ENCODE results near the gene HSP90AB1. TPM values are rescaled to one million over a fixed set of nuclear protein-coding genes. Genes with fewer than 3 reads are reported as not detected.

HSP90AB1 gene
- total RNA-seq, 2 experiments from 2014 or later = 2,120 to 2,263 TPM

- Mint-ChIP-seq H3K27ac (no peak overlapping the region), H3K4me1 (peaks cover 6% of the 10 kb centered on the region), H3K27me3 (peaks cover 49% of the 10 kb centered on the region), H3K9me3 (ENCODE audit: low read depth) (no peaks in the 10 kb centered on the region), H3K4me3 (no peak overlapping the region), H3K36me3 (ENCODE audit: low read depth) (peaks cover 6% of the 10 kb centered on the region)
- DNase-seq (no peak), ATAC-seq (no peak)
- intact Hi-C loops (cut with DNase I, micrococcal nuclease) = no loop called here
- ChIA-PET POLR2A (no interaction called here), CTCF (interaction anchor here (0.5 to 3.1 kb wide), 7 partner anchors 10 to 47 kb away, joined by 3 to 15 read pairs (median 4); partner anchors contain the start of genes AARS2 and SPATS1)
Observed at GRCh38 chr6:44294832-44295791, 48.2 kb downstream of the HSP90AB1 start.

DNA sequence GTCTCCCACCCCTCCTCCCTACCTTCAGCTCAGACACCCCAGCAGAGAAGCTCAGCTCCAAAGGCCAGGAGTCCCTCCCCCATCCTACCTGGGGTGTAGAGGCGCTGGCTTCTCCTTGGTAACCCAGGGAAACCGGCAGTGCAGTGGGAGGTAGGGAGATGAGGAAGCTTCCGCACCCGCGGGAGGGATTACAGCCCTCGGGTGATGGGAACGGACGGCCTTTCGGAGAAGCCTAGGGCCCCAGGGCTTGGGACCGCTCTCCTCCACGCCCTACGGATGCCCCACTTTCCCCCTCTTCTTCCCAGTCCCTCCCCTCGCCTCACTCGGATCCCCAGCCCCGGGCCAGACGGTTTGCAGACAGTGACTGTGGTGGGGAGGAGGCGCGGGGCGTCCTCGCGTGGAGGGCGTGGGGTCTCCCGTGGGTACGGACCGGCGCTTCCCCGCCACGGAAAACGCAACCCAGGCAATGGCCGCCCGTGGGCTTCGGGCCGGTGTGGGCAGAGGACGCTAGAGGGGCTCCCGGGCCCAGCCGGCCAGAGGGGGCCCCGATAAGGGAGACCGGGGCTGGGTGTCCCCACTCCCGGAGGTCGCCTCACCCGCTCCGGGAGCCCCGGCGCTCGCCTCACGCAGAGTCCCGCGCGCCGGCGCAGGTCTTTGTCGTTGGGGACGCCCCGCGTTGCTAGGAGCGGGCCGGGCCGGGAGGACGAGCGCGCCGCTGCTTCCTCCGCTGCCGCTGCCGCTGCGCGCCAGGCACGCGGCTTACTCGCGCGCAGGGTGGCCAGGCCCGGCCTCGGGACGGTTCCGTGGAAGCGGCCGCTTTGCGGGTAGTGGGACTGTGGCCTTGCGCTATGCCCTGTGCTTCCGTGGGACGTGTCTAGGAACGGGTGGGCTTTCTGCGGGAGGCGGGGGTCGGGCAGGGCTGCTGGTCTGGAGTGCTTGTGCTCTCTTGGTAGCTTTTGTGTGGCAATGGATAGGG is 50.5 kb downstream of the HSP90AB1 start:
- POLR2A ChIA-PET = interaction anchor here (0.9 kb wide), 1 partner anchor 8 kb away, joined by 4 read pairs; no protein-coding TSS in a partner anchor
- Mint-ChIP-seq H3K9me3 (ENCODE audit: low read depth) (no peaks in the 10 kb centered on the region), H3K4me3 (peak overlapping the region; percentile 33), H3K36me3 (ENCODE audit: low read depth) (peaks cover 17% of the 10 kb centered on the region), H3K4me1 (peaks cover 6% of the 10 kb centered on the region), H3K27me3 (peaks cover 31% of the 10 kb centered on the region), H3K27ac (no peak overlapping the region)
- intact Hi-C loops (cut with DNase I, micrococcal nuclease) = no loop called here
- CTCF ChIA-PET = interaction anchor here (0.8 to 3.1 kb wide), 9 partner anchors 8 to 175 kb away, joined by 3 to 15 read pairs (median 4); partner anchors contain the start of gene AARS2
- peak; percentile 78 for DNase-seq
- ATAC-seq = peak; percentile 91

DNA sequence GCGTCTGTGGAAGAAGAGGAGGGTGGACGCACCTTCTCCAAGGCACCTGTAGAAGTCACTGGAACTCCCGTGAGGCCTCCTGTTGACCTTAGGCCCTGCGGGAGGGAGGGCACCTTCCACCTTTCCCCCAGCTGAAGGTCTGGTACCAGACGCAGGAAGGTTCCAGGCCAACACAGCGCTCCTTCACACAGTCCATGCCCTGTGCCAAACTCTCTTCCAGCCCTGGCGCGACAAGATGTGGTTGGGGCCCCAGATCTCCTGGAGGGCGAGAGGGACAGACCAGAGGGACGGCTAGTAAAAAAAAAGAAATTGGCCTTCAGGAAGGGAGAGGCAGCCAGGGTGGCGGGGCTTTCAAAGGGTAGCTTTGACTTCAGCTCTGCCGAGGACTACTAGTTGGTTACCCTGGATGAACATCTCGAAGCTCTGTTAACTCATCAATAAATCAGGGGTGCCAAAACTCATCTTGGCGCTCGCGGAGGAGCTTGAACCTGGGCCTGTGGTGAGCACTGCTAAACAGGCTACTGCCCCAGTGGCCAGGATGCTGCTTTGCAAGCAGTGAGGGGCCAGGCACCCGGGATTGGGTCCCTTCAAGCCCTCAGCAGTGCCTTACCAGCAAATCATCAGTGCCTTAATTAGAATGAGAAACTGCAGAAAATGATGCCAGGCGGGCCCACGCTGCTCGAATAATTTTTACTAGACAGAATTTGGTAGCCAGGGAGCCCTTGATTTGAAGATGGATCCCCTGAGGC is 51.3 kb downstream of the HSP90AB1 start:
- intact Hi-C loops (cut with DNase I, micrococcal nuclease) = no loop called here
- CTCF ChIA-PET = interaction anchor here (0.7 to 3.1 kb wide), 7 partner anchors 15 to 40 kb away, joined by 3 to 11 read pairs (median 4); partner anchors contain the start of gene AARS2
- peaks cover 29% of the 10 kb centered on the region for H3K27me3 Mint-ChIP-seq
- H3K4me1 Mint-ChIP-seq = peaks cover 6% of the 10 kb centered on the region
- peaks cover 21% of the 10 kb centered on the region for H3K36me3 Mint-ChIP-seq (ENCODE audit: low read depth)
- ATAC-seq = no peak
- peak overlapping the region; percentile 33 for H3K4me3 Mint-ChIP-seq
- DNase-seq = no peak
- H3K27ac Mint-ChIP-seq = no peak overlapping the region
- H3K9me3 Mint-ChIP-seq (ENCODE audit: low read depth) = no peaks in the 10 kb centered on the region
- POLR2A ChIA-PET = interaction anchor here (0.8 kb wide), 1 partner anchor 85 kb away, joined by 6 read pairs; no protein-coding TSS in a partner anchor

DNA sequence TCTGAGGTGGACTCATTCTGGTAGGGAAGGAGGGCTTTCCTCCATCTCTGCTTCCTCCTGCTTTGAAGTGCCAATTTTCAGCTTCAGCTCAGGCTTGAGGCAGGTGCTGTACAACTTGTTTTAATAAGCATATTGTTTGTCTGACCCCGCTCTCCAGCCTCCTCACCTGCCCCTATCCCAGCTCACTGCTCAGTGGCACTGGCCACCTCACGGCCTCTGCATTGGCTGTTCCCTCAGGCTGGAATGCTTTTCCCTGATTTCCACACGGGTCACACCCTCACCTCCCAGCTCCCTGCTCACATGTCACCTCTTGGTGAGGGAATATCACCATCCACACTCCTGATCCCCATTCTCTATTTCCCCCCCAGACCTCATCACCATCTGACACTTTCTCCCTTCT is 52.0 kb downstream of the HSP90AB1 start:
- H3K27ac Mint-ChIP-seq = no peak overlapping the region
- ATAC-seq = no peak
- DNase-seq = no peak
- H3K4me1 Mint-ChIP-seq = peaks cover 6% of the 10 kb centered on the region
- intact Hi-C loops (cut with DNase I, micrococcal nuclease) = no loop called here
- ChIA-PET POLR2A (interaction anchor here (0.8 kb wide), 1 partner anchor 85 kb away, joined by 6 read pairs; no protein-coding TSS in a partner anchor), CTCF (interaction anchor here (0.7 to 2.3 kb wide), 6 partner anchors 14 to 39 kb away, joined by 3 to 10 read pairs (median 4); partner anchors contain the start of gene AARS2)
- H3K27me3 Mint-ChIP-seq = peaks cover 25% of the 10 kb centered on the region
- H3K4me3 Mint-ChIP-seq = no peak overlapping the region
- H3K9me3 Mint-ChIP-seq (ENCODE audit: low read depth) = no peaks in the 10 kb centered on the region
- H3K36me3 Mint-ChIP-seq (ENCODE audit: low read depth) = peaks cover 26% of the 10 kb centered on the region

DNA sequence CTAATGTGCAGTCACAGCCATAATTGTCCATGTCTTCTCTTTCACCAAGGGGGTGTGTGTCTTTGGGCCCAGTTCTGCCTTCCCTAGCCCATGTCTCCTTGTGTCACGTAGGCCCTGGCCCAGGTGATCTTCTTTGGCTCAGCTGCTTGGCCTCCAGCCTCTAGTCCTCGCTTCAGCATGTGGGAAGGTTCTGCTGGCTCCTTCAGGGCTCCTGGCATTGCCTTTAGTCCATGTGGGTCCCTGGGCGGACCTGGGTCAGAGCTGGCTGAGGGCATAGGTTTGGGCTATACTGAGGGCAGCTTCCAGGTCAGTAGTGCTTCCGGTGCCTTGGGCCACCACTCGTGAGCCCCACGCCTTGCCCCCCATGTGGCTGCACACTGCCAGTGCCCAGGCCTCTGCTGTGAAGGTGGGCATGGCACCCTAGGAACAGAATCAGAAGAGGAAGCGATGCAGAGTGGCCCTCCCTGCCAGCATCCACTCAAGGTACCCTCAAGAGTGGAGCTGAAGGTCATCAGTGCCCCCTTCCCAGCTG is 53.5 kb downstream of the HSP90AB1 start:
- ATAC-seq = no peak
- Mint-ChIP-seq H3K27me3 (peaks cover 17% of the 10 kb centered on the region), H3K4me3 (no peak overlapping the region), H3K9me3 (ENCODE audit: low read depth) (no peaks in the 10 kb centered on the region), H3K4me1 (peaks cover 6% of the 10 kb centered on the region), H3K36me3 (ENCODE audit: low read depth) (peaks cover 36% of the 10 kb centered on the region), H3K27ac (no peak overlapping the region)
- DNase-seq = no peak
- ChIA-PET POLR2A (no interaction called here), CTCF (interaction anchor here (1.9 kb wide), 1 partner anchor 12 kb away, joined by 5 read pairs; the partner anchor contains the start of gene AARS2)
- intact Hi-C loops (cut with DNase I, micrococcal nuclease) = no loop called here

GRCh38 chr6:44301106-44301505 is 54.2 kb downstream of the HSP90AB1 start:
- POLR2A ChIA-PET = no interaction called here
- peaks cover 13% of the 10 kb centered on the region for H3K27me3 Mint-ChIP-seq
- peaks cover 6% of the 10 kb centered on the region for H3K4me1 Mint-ChIP-seq
- no peak overlapping the region for H3K4me3 Mint-ChIP-seq
- ATAC-seq (no peak), DNase-seq (no peak)
- no peaks in the 10 kb centered on the region for H3K9me3 Mint-ChIP-seq (ENCODE audit: low read depth)
- no peak overlapping the region for H3K27ac Mint-ChIP-seq
- H3K36me3 Mint-ChIP-seq (ENCODE audit: low read depth) = peaks cover 40% of the 10 kb centered on the region
- intact Hi-C loops (cut with DNase I, micrococcal nuclease) = no loop called here
- CTCF ChIA-PET = interaction anchor here (0.7 to 1.9 kb wide), 3 partner anchors 12 to 755 kb away, joined by 3 to 5 read pairs (median 3); partner anchors contain the start of gene AARS2

DNA sequence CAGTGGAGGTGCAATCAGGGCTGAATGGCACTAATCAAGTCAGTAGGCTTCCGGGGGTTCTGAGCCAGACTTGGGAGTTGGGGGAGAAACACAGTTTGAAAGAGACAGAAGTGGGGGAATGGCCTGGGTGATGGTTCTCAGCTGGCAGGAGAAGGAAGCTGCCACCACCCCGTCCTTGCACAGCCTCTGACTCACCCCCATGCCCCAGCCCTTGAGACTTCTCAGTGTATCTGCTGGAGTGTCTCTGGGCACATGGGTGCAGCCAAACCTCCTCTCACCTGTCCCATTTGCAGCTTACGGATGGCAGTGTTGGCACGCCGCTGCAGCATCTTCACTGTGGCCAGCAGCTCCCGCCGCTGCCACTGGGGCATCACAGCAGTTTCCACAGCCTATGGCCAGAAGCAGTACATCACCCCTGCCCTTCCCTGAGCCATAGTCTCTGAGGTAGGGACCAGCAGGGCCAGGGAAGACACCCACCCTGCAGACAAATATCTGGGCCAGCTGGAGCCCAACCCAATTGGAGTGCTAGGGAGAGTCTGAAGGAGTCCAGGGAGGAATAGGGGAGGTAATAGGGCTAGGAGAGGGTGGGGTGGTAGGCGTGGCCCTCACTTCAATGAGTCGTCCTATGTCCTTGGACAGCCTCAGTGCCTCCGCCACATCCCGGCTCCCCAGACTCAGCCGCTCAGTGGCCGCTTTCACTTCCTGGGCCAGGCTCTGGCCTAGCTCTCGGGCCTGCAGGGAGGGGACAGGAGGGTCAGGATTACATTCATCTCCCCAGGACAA is 55.1 kb downstream of the HSP90AB1 start:
- H3K27me3 Mint-ChIP-seq = peaks cover 6% of the 10 kb centered on the region
- no peak overlapping the region for H3K27ac Mint-ChIP-seq
- DNase-seq (no peak), ATAC-seq (no peak)
- H3K36me3 Mint-ChIP-seq (ENCODE audit: low read depth) = peaks cover 43% of the 10 kb centered on the region
- no peak overlapping the region for H3K4me3 Mint-ChIP-seq
- peaks cover 2% of the 10 kb centered on the region for H3K4me1 Mint-ChIP-seq
- no peaks in the 10 kb centered on the region for H3K9me3 Mint-ChIP-seq (ENCODE audit: low read depth)
- CTCF ChIA-PET = interaction anchor here (0.7 to 4.6 kb wide), 4 partner anchors 11 to 756 kb away, joined by 3 to 55 read pairs (median 4); partner anchors contain the start of genes AARS2 and TMEM151B
- POLR2A ChIA-PET = no interaction called here
- intact Hi-C loops (cut with DNase I, micrococcal nuclease) = no loop called here

GRCh38 chr6:44302856-44303255 is 56.0 kb downstream of the HSP90AB1 start:
- CTCF ChIA-PET = interaction anchor here (0.6 to 4.6 kb wide), 4 partner anchors 11 to 36 kb away, joined by 3 to 55 read pairs (median 14); partner anchors contain the start of genes AARS2 and TMEM151B
- H3K27me3 Mint-ChIP-seq = peaks cover 4% of the 10 kb centered on the region
- intact Hi-C loops (cut with DNase I, micrococcal nuclease) = no loop called here
- H3K4me1 Mint-ChIP-seq = no peaks in the 10 kb centered on the region
- H3K9me3 Mint-ChIP-seq (ENCODE audit: low read depth) = no peaks in the 10 kb centered on the region
- no peak overlapping the region for H3K27ac Mint-ChIP-seq
- ATAC-seq = no peak
- no peak overlapping the region for H3K4me3 Mint-ChIP-seq
- no peak for DNase-seq
- POLR2A ChIA-PET = no interaction called here
- H3K36me3 Mint-ChIP-seq (ENCODE audit: low read depth) = peaks cover 48% of the 10 kb centered on the region
